CD14-positive monocyte (primary cell): ENCODE measurements around the gene CHD1. TPM values are rescaled to one million over a fixed set of nuclear protein-coding genes. Genes with fewer than 3 reads are reported as not detected.
A peak's percentile ranks its signal among the peaks of the same experiment; 100 is the strongest.

Source experiments
- DNase-seq, 3 donors: peaks; one replicate each; pipeline ENCODE4 v3.0.0-alpha.2; 2011 to 2022
- H2AFZ ChIP-seq: 2 replicates; pipeline ENCODE4 v1.6.0; 2012; ENCODE audit warnings: mild to moderate bottlenecking, low read depth, low read length, inconsistent platforms; ENCODE audit not compliant: insufficient read depth, poor library complexity, severe bottlenecking
- H3K27ac ChIP-seq, 2 donors: 1 replicate in 1 of 2; 2 replicates in 1 of 2; pipeline ENCODE4 v1.5.1; 2012 to 2013; ENCODE audit warnings: low read length in 2 of 2, control low read depth in 1 of 2, inconsistent platforms in 1 of 2, low read depth in 1 of 2, mild to moderate bottlenecking in 1 of 2
- H3K27me3 ChIP-seq, 2 donors: one replicate each; pipeline versions ENCODE4 v1.6.0 to v1.6.1; 2011 to 2013; ENCODE audit warnings: low read length in 2 of 2; ENCODE audit not compliant: control insufficient read depth in 2 of 2, insufficient read depth in 2 of 2
- H3K36me3 ChIP-seq, 2 donors: replicated peaks in 1 of 2; 1 replicate in 1 of 2; 2 replicates in 1 of 2; pipeline versions ENCODE4 v1.5.1 to v1.6.1; 2012 to 2013; ENCODE audit warnings: low read length in 2 of 2, control low read depth in 1 of 2, inconsistent platforms in 1 of 2, mild to moderate bottlenecking in 1 of 2; ENCODE audit not compliant: insufficient read depth in 2 of 2, control insufficient read depth in 1 of 2
- H3K4me1 ChIP-seq, 2 donors: 1 replicate in 1 of 2; 2 replicates in 1 of 2; pipeline versions ENCODE4 v1.5.1 to v1.6.1; 2012 to 2013; ENCODE audit warnings: low read length in 2 of 2, control low read depth in 1 of 2, inconsistent platforms in 1 of 2, mild to moderate bottlenecking in 1 of 2, moderate library complexity in 1 of 2; ENCODE audit not compliant: insufficient read depth in 2 of 2, control insufficient read depth in 1 of 2
- H3K4me2 ChIP-seq: replicated peaks from 2 replicates; pipeline ENCODE3; 2012; ENCODE audit warnings: low read length, moderate library complexity, mild to moderate bottlenecking; ENCODE audit not compliant: poor library complexity, severe bottlenecking; ENCODE audit errors: extremely low read depth
- H3K4me3 ChIP-seq, 3 experiments: fragments of 200-600 bp in 1 of 3; sonication (generic) in 1 of 3; replicated peaks in 1 of 3; 1 replicate in 2 of 3; 2 replicates in 1 of 3; pipeline ENCODE4 v1.5.1; 2011 to 2013; ENCODE audit warnings: low read length in 3 of 3, mild to moderate bottlenecking in 3 of 3, control low read depth in 2 of 3, low read depth in 2 of 3, inconsistent platforms in 1 of 3, moderate library complexity in 1 of 3
- H3K79me2 ChIP-seq: 2 replicates; pipeline ENCODE4 v1.6.0; 2012; ENCODE audit warnings: mild to moderate bottlenecking, control low read depth, inconsistent platforms, low read length, moderate library complexity; ENCODE audit not compliant: insufficient read depth
- H3K9ac ChIP-seq: 2 replicates; pipeline ENCODE4 v1.6.0; 2017; ENCODE audit warnings: low read length, mild to moderate bottlenecking; ENCODE audit not compliant: insufficient read depth, poor library complexity, severe bottlenecking
- H3K9me3 ChIP-seq, 2 donors: replicated peaks in 1 of 2; 1 replicate in 1 of 2; 2 replicates in 1 of 2; pipeline versions ENCODE4 v1.5.1 to v1.6.1; 2012 to 2013; ENCODE audit warnings: low read length in 2 of 2, control low read depth in 1 of 2; ENCODE audit not compliant: control insufficient read depth in 1 of 2, insufficient read depth in 1 of 2
- H4K20me1 ChIP-seq: 2 replicates; pipeline ENCODE4 v1.6.0; 2012; ENCODE audit warnings: mild to moderate bottlenecking, low read length, control low read depth, moderate library complexity; ENCODE audit not compliant: insufficient read depth
- H3K27ac Mint-ChIP-seq, 7 donors: one replicate each; pipeline ENCODE4 v1.8.0; 2020; ENCODE audit warnings: mild to moderate bottlenecking in 7 of 7, mixed read lengths in 7 of 7, moderate library complexity in 6 of 7, inconsistent platforms in 2 of 7
- H3K27me3 Mint-ChIP-seq, 3 donors: one replicate each; pipeline ENCODE4 v1.8.0; 2021 to 2022; ENCODE audit warnings: low read depth in 3 of 3, mild to moderate bottlenecking in 3 of 3, mixed read lengths in 3 of 3, moderate library complexity in 3 of 3, inconsistent platforms in 1 of 3
- H3K36me3 Mint-ChIP-seq, 2 donors: one replicate each; pipeline ENCODE4 v1.8.0; 2020; ENCODE audit warnings: mixed read lengths in 2 of 2, inconsistent platforms in 1 of 2, mild to moderate bottlenecking in 1 of 2
- H3K4me1 Mint-ChIP-seq: one replicate; pipeline ENCODE4 v1.8.0; 2020; ENCODE audit warnings: mild to moderate bottlenecking, mixed read lengths
- H3K4me3 Mint-ChIP-seq, 2 donors: one replicate each; pipeline ENCODE4 v1.8.0; 2020; ENCODE audit warnings: mild to moderate bottlenecking in 2 of 2, mixed read lengths in 2 of 2, moderate library complexity in 1 of 2
- H3K9me3 Mint-ChIP-seq, 7 donors: one replicate each; pipeline ENCODE4 v1.8.0; 2020 to 2022; ENCODE audit warnings: mixed read lengths in 7 of 7, mild to moderate bottlenecking in 6 of 7, moderate library complexity in 6 of 7, inconsistent platforms in 2 of 7
- CTCF ChIP-seq: fragments of 200-600 bp; IDR thresholded peaks from one replicate; pipeline ENCODE4 v1.8.0; 2022; ENCODE audit warnings: antibody characterized with exemption, mild to moderate bottlenecking
- WGBS: methylation state at CpG from one replicate; pipeline ENCODE4 v1.1.5; 2013; ENCODE audit warnings: missing lambda C conversion rate; ENCODE audit not compliant: insufficient coverage; 5-methylcytosine and 5-hydroxymethylcytosine counted together
- intact Hi-C, 2 donors: fragments of 100-400 bp; cut with micrococcal nuclease; formaldehyde crosslinking; loops; one replicate each; pipeline versions ENCODE4 v1.15.0 to v1.15.1; 2023
- polyA plus RNA-seq, 3 donors: library from polyadenylated mRNA; depleted of rRNA in 1 of 3; unstranded in 2 of 3; stranded (reverse) in 1 of 3; fragments of 300-500 nt in 2 of 3; fragments of >200 nt in 1 of 3; fragmentation: Illumina TruSeq in 2 of 3; gene quantifications; 1 replicate in 2 of 3; 2 replicates in 1 of 3; pipeline ENCODE4 v1.2.3, GENCODE V29; 2012 to 2021

The CHD1 gene
- polyA plus RNA-seq, 3 donors: 3.1 to 45.7 (median 6.7) TPM

- Mint-ChIP-seq H3K4me1 (peaks cover 31% of the 10 kb centered on the region), H3K9me3 (no peaks in the 10 kb centered on the region), H3K36me3 (peaks cover 36 to 47% of the 10 kb centered on the region in 2 donors), H3K27ac (peak overlapping the region in 5 of 7 donors; percentile 8 to 78 (median 52)), H3K27me3 (no peaks in the 10 kb centered on the region), H3K4me3 (peak overlapping the region in 1 of 2 donors; percentile 20)
- Histone ChIP-seq H3K27ac (no peak overlapping the region), H3K79me2 (peaks cover 100% of the 10 kb centered on the region), H3K4me1 (peaks cover 18 to 31% of the 10 kb centered on the region in 2 donors), H2AFZ (no peak overlapping the region), H3K4me3 (no peak overlapping the region), H3K27me3 (no peaks in the 10 kb centered on the region), H3K4me2 (no peak overlapping the region), H3K36me3 (peaks cover 23 to 57% of the 10 kb centered on the region in 2 donors), H3K9ac (no peak overlapping the region), H3K9me3 (no peaks in the 10 kb centered on the region), H4K20me1 (peaks cover 96% of the 10 kb centered on the region)
- TF ChIP-seq CTCF: no peak
- WGBS: no CpG with 5 or more reads among the region's 1 CpG
- no peak for DNase-seq
- intact Hi-C loops: loop anchor here (2.0 to 5.0 kb wide), 3 partner anchors 124 to 154 kb away; no protein-coding TSS in a partner anchor
Observed at GRCh38 chr5:98907951-98908350, 20.9 kb downstream of the CHD1 start.

- H3K27me3 Mint-ChIP-seq: no peaks in the 10 kb centered on the region
- Histone ChIP-seq H3K79me2 (peaks cover 100% of the 10 kb centered on the region), H3K36me3 (peaks cover 30 to 60% of the 10 kb centered on the region in 2 donors), H3K4me2 (no peak overlapping the region), H4K20me1 (peaks cover 96% of the 10 kb centered on the region), H3K27me3 (no peaks in the 10 kb centered on the region), H2AFZ (no peak overlapping the region), H3K4me3 (no peak overlapping the region), H3K9me3 (no peaks in the 10 kb centered on the region), H3K27ac (no peak overlapping the region), H3K9ac (no peak overlapping the region), H3K4me1 (peaks cover 14 to 25% of the 10 kb centered on the region in 2 donors)
- H3K27ac Mint-ChIP-seq: peak overlapping the region in 2 of 7 donors; percentile 42 to 50
- DNase-seq: no peak
- no peak overlapping the region for H3K4me3 Mint-ChIP-seq
- intact Hi-C loops: loop anchor here (2.0 to 5.0 kb wide), 3 partner anchors 125 to 155 kb away; no protein-coding TSS in a partner anchor
- peaks cover 28% of the 10 kb centered on the region for H3K4me1 Mint-ChIP-seq
- no peak for TF ChIP-seq CTCF
- peaks cover 42 to 47% of the 10 kb centered on the region in 2 donors for H3K36me3 Mint-ChIP-seq
- WGBS: 89% methylated on average over 3 of the region's 3 CpGs
- H3K9me3 Mint-ChIP-seq: no peaks in the 10 kb centered on the region
Observed at GRCh38 chr5:98906756-98907355, 22.0 kb downstream of the CHD1 start.
